Endothelial cell of umbilical vein (primary cell): ENCODE results near the gene ZNF880. TPM values are rescaled to one million over a fixed set of nuclear protein-coding genes. Genes with fewer than 3 reads are reported as not detected.

Experiments used
- BruUV-seq: library from RNA; stranded (reverse); fragments of 400-500 nt; replicated peaks from 2 replicates; lab custom pipeline; 2021; lab: Mats Ljungman, UMichigan
- CTCF ChIA-PET: fragments of 300-600, 350-600 bp; sonication (Branson Sonifier 250); formaldehyde crosslinking; loops from one replicate; lab custom pipeline; 2021; ENCODE audit warnings: antibody characterized with exemption, inconsistent platforms; lab: Charles Lee
- POLR2A ChIA-PET: fragments of 300-600, 350-600 bp; sonication (Branson Sonifier 250); formaldehyde crosslinking; loops from one replicate; lab custom pipeline; 2021; ENCODE audit warnings: antibody characterized with exemption, inconsistent platforms; lab: Charles Lee
- DNase-seq: peaks from one replicate; pipeline ENCODE4 v3.0.0-alpha.2; 2011; ENCODE audit warnings: low read depth, low spot score
- FAIRE-seq: peaks from 2 replicates; lab custom pipeline; 2011; peaks lifted over from hg19 to GRCh38; lab: Jason Lieb, UNC
- H2AFZ ChIP-seq: 2 replicates; pipeline ENCODE4 v1.6.0; 2012; ENCODE audit warnings: low read depth, low read length, control low read depth, inconsistent platforms
- H3K27ac ChIP-seq: 2 replicates; pipeline ENCODE4 v1.5.1; 2011; ENCODE audit warnings: low read depth, mild to moderate bottlenecking, control low read depth, low read length, moderate library complexity; ENCODE audit not compliant: insufficient read depth
- H3K27me3 ChIP-seq, 2 experiments: 2 replicates each; pipeline versions ENCODE4 v1.6.0 to v1.6.1; 2011; ENCODE audit warnings: low read length in 2 of 2, mixed read lengths in 1 of 2; ENCODE audit not compliant: control insufficient read depth in 2 of 2, insufficient read depth in 2 of 2
- H3K36me3 ChIP-seq, 2 experiments: 2 replicates in 1 of 2; 3 replicates in 1 of 2; pipeline ENCODE4 v1.5.1; 2011; ENCODE audit warnings: low read length in 2 of 2, mild to moderate bottlenecking in 1 of 2, moderate library complexity in 1 of 2; ENCODE audit not compliant: control insufficient read depth in 2 of 2, insufficient read depth in 2 of 2; ENCODE audit errors: extremely low read depth in 1 of 2
- H3K4me1 ChIP-seq: 3 replicates; pipeline ENCODE4 v1.5.1; 2011; ENCODE audit warnings: mild to moderate bottlenecking, low read length; ENCODE audit not compliant: control insufficient read depth, insufficient read depth; ENCODE audit errors: extremely low read depth
- H3K4me2 ChIP-seq: 2 replicates; pipeline ENCODE4 v1.6.1; 2011; ENCODE audit warnings: low read length, control low read depth, mixed read lengths; ENCODE audit not compliant: insufficient read depth
- H3K4me3 ChIP-seq, 3 experiments: fragments of 200-600 bp in 1 of 3; sonication (generic), shearing (Covaris generic) in 1 of 3; replicated peaks in 1 of 3; 2 replicates each; pipeline ENCODE4 v1.5.1; 2011 to 2016; ENCODE audit warnings: control low read depth in 3 of 3, low read length in 3 of 3, mild to moderate bottlenecking in 2 of 3, inconsistent platforms in 1 of 3, low read depth in 1 of 3, moderate library complexity in 1 of 3; ENCODE audit not compliant: insufficient read depth in 1 of 3
- H3K79me2 ChIP-seq: 2 replicates; pipeline ENCODE4 v1.6.0; 2012; ENCODE audit warnings: low read length, inconsistent platforms; ENCODE audit not compliant: control insufficient read depth, insufficient read depth
- H3K9ac ChIP-seq: replicated peaks from 2 replicates; pipeline ENCODE3; 2011; ENCODE audit warnings: low read length, control low read depth; ENCODE audit not compliant: insufficient read depth; ENCODE audit errors: extremely low read depth
- H3K9me1 ChIP-seq: replicated peaks from 3 replicates; pipeline ENCODE4 v1.6.0; 2011; ENCODE audit warnings: mild to moderate bottlenecking, low read length; ENCODE audit not compliant: control insufficient read depth, insufficient read depth; ENCODE audit errors: extremely low read depth
- H3K9me3 ChIP-seq: replicated peaks from 2 replicates; pipeline ENCODE4 v1.5.1; 2012; ENCODE audit warnings: low read length, inconsistent platforms; ENCODE audit not compliant: control insufficient read depth, insufficient read depth
- H4K20me1 ChIP-seq: replicated peaks from 2 replicates; pipeline ENCODE3; 2011; ENCODE audit warnings: mild to moderate bottlenecking, low read length; ENCODE audit not compliant: control insufficient read depth, insufficient read depth; ENCODE audit errors: extremely low read depth
- CTCF ChIP-seq, 2 donors: IDR thresholded peaks; 1 replicate in 1 of 2; 2 replicates in 1 of 2; pipeline ENCODE4 v1.5.1; 2011; ENCODE audit warnings: low read length in 2 of 2, mild to moderate bottlenecking in 2 of 2, moderate library complexity in 2 of 2, control low read depth in 1 of 2, inconsistent platforms in 1 of 2, low read depth in 1 of 2; ENCODE audit not compliant: insufficient read depth in 1 of 2; ENCODE audit errors: extremely low read depth in 1 of 2
- EZH2 ChIP-seq: IDR thresholded peaks from 2 replicates; pipeline ENCODE4 v1.6.1; 2012; ENCODE audit warnings: borderline replicate concordance, low read depth, mild to moderate bottlenecking, moderate library complexity, low read length, inconsistent platforms; ENCODE audit not compliant: severe bottlenecking
- FOS ChIP-seq: IDR thresholded peaks from 2 replicates; pipeline ENCODE4 v1.6.1; 2011; ENCODE audit warnings: mild to moderate bottlenecking, low read length, moderate library complexity, borderline replicate concordance; ENCODE audit not compliant: insufficient read depth
- GATA2 ChIP-seq: IDR thresholded peaks from 2 replicates; pipeline ENCODE4 v1.7.0; 2011; ENCODE audit warnings: low read depth, mild to moderate bottlenecking, moderate library complexity, mixed read lengths, low read length; ENCODE audit not compliant: insufficient read length, insufficient read depth
- JUN ChIP-seq: IDR thresholded peaks from 2 replicates; pipeline ENCODE4 v1.6.1; 2011; ENCODE audit warnings: borderline replicate concordance, low read depth; ENCODE audit not compliant: insufficient read length, insufficient read depth
- MAX ChIP-seq: IDR thresholded peaks from 2 replicates; pipeline ENCODE4 v1.6.1; 2011; ENCODE audit not compliant: insufficient read depth, insufficient read length
- MYC ChIP-seq: IDR thresholded peaks from one replicate; pipeline ENCODE4 v1.6.1; 2011; ENCODE audit warnings: mild to moderate bottlenecking, low read depth, low read length
- POLR2A ChIP-seq: IDR thresholded peaks from 2 replicates; pipeline ENCODE4 v1.6.1; 2012; ENCODE audit warnings: low read depth, mild to moderate bottlenecking, control low read depth, low read length
- POLR2AphosphoS5 ChIP-seq: IDR thresholded peaks from 2 replicates; pipeline ENCODE4 v1.6.1; 2012; ENCODE audit warnings: low read depth, mild to moderate bottlenecking, control low read depth, low read length, moderate library complexity; ENCODE audit not compliant: insufficient read depth
- dilution Hi-C: fragments of 300-500 bp; cut with MboI; formaldehyde crosslinking; loops from one replicate; pipeline ENCODE4 v1.15.0; 2019; ENCODE audit warnings: low sequenced_read_pairs; ENCODE audit not compliant: extremely low pct_ligation_motif_present
- intact Hi-C: fragments of 100-400 bp; cut with micrococcal nuclease; formaldehyde crosslinking; loops from one replicate; pipeline ENCODE4 v1.10.0; 2022
- polyA plus RNA-seq, 4 experiments: library from polyadenylated mRNA; depleted of rRNA in 3 of 4; stranded (reverse) in 3 of 4; unstranded in 1 of 4; fragments of >200 nt; gene quantifications; 2 replicates each; pipeline versions ENCODE4 v1.2.1 to v1.2.3, GENCODE V29; 2011 to 2012; ENCODE audit warnings: missing spikeins in 1 of 4
- total RNA-seq: library from RNA; stranded (reverse); gene quantifications from 2 replicates; pipeline ENCODE4 v1.2.3, GENCODE V29; 2021

The ZNF880 gene
- total and polyA plus RNA-seq, 2 donors (not counting 3 experiments of a cell fraction or from before 2014, with no cell fraction given), result 10.7 to 11.0 TPM

DNA sequence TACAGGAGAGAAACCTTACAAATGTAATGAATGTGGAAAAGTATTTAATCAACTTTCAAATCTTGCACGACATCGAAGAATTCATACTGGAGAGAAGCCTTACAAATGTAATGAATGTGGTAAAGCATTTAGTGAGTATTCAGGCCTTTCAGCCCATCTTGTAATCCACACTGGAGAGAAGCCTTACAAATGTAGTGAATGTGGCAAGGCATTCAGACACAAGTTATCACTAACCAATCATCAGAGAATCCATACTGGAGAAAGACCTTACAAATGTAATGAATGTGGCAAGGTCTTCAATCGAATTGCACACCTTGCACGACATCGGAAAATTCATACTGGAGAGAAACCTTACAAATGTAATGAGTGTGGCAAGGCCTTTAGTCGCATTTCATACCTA, 47.3 kb upstream of the ZNF880 start:
- Histone ChIP-seq H3K4me2 (no peak overlapping the region), H3K4me3 (no peak overlapping the region), H3K4me1 (no peaks in the 10 kb centered on the region), H3K9ac (no peak overlapping the region), H4K20me1 (no peaks in the 10 kb centered on the region), H2AFZ (no peak overlapping the region), H3K9me3 (peaks cover 28% of the 10 kb centered on the region), H3K79me2 (no peaks in the 10 kb centered on the region), H3K27ac (no peak overlapping the region), H3K27me3 (no peaks in the 10 kb centered on the region), H3K36me3 (peaks cover 12 to 14% of the 10 kb centered on the region in 2 experiments), H3K9me1 (no peaks in the 10 kb centered on the region)
- intact Hi-C loops, result no loop called here
- ChIA-PET CTCF (no interaction called here), POLR2A (no interaction called here)
- no peak for FAIRE-seq
- dilution Hi-C loops, result no loop called here
- TF ChIP-seq JUN (no peak), FOS (no peak), GATA2 (no peak), POLR2A (no peak), POLR2AphosphoS5 (no peak), MAX (no peak), CTCF (IDR thresholded peaks at IDR 0.05; ENCODE audit: extremely low read depth in 1 of 2, insufficient read depth in 1 of 2, low read depth in 1 of 2, low read length in 2 of 2) (no peak), EZH2 (no peak), MYC (no peak)
- no TSS peak for BruUV-seq
- no peak for DNase-seq
